Lower lobe of right lung (tissue), 2 donors: ENCODE data around the gene IP6K2. TPM values are rescaled to one million over a fixed set of nuclear protein-coding genes. Genes with fewer than 3 reads are reported as not detected.
A peak's percentile ranks its signal among the peaks of the same experiment; 100 is the strongest.

Experiments used
- ATAC-seq, 2 donors: fragments of 200-7000 bp; cut with Tn5 transposase; one replicate each; pipeline ENCODE4 v1.9.1; 2020 to 2022; ENCODE audit warnings: mild to moderate bottlenecking in 2 of 2, moderate library complexity in 2 of 2
- DNase-seq: peaks from one replicate; pipeline ENCODE4 v3.0.0-alpha.2; 2020
- H3K27ac ChIP-seq: fragments of 200-600 bp; one replicate; pipeline ENCODE4 v1.8.0; 2022
- H3K27me3 ChIP-seq: fragments of 200-600 bp; one replicate; pipeline ENCODE4 v1.8.0; 2022; ENCODE audit warnings: low read depth
- H3K36me3 ChIP-seq: fragments of 200-600 bp; one replicate; pipeline ENCODE4 v1.8.0; 2022; ENCODE audit warnings: mild to moderate bottlenecking
- H3K4me1 ChIP-seq: fragments of 200-600 bp; one replicate; pipeline ENCODE4 v1.8.0; 2022
- H3K4me3 ChIP-seq: fragments of 200-600 bp; one replicate; pipeline ENCODE4 v1.8.0; 2022; ENCODE audit warnings: mild to moderate bottlenecking
- H3K9me3 ChIP-seq: fragments of 200-600 bp; one replicate; pipeline ENCODE4 v1.8.0; 2022
- intact Hi-C: fragments of 100-400 bp; cut with DNase I; formaldehyde crosslinking; loops from one replicate; pipeline ENCODE4 v1.11.0; 2022
- total RNA-seq: library from RNA; stranded (reverse); fragmentation: NEBNext Ultra II Directional; extraction: Animal tissue kit (Norgen Biotek cat#: 25700); gene quantifications from one replicate; pipeline ENCODE4 v1.2.1, GENCODE V29; 2021
- TF ChIP-seq, protein P1 (sequence below): fragments of 200-600 bp; IDR thresholded peaks from one replicate; pipeline ENCODE4 v1.8.0; 2022; ENCODE audit warnings: antibody characterized with exemption, mild to moderate bottlenecking
- donor health status: DM: no; HTN: yes; CAD: no; lungs with severe emphysema.

IP6K2 gene
- total RNA-seq, 1 donor from 2014 or later: 56.3 TPM

DNA sequence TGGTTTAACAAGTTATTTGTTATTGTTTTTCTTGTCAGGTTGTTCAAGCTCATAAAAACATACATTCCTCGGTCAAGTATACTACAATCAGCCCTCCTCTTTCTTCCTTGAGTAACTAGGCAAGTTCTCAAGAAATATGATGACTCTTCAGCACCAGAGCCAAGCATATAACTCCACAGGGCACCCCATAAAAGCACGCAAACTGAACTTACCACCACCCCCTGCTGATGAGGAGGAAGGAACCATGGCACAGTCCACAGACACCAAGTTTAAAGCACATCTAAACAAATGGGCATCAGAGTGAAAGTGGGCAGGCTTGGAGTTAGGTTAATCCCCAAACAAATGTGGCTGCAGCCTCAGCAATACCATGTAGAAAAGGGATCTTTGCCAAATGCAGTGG, 5.3 kb downstream of the IP6K2 start:
- TF ChIP-seq, protein P1, sequence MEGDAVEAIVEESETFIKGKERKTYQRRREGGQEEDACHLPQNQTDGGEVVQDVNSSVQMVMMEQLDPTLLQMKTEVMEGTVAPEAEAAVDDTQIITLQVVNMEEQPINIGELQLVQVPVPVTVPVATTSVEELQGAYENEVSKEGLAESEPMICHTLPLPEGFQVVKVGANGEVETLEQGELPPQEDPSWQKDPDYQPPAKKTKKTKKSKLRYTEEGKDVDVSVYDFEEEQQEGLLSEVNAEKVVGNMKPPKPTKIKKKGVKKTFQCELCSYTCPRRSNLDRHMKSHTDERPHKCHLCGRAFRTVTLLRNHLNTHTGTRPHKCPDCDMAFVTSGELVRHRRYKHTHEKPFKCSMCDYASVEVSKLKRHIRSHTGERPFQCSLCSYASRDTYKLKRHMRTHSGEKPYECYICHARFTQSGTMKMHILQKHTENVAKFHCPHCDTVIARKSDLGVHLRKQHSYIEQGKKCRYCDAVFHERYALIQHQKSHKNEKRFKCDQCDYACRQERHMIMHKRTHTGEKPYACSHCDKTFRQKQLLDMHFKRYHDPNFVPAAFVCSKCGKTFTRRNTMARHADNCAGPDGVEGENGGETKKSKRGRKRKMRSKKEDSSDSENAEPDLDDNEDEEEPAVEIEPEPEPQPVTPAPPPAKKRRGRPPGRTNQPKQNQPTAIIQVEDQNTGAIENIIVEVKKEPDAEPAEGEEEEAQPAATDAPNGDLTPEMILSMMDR: no peak
- ATAC-seq: no peak
- no peaks in the 10 kb centered on the region for H3K9me3 ChIP-seq
- no peak for DNase-seq
- peaks cover 77% of the 10 kb centered on the region for H3K4me1 ChIP-seq
- H3K4me3 ChIP-seq: no peak overlapping the region
- no peak overlapping the region for H3K27ac ChIP-seq
- H3K36me3 ChIP-seq: peaks cover 73% of the 10 kb centered on the region
- intact Hi-C loops: no loop called here
- no peaks in the 10 kb centered on the region for H3K27me3 ChIP-seq

- peak; percentile 62 to 77 for ATAC-seq
- no peak for DNase-seq
- Histone ChIP-seq H3K9me3 (no peaks in the 10 kb centered on the region), H3K27me3 (no peaks in the 10 kb centered on the region), H3K27ac (peak overlapping the region; percentile 26), H3K4me1 (peaks cover 58% of the 10 kb centered on the region), H3K36me3 (peaks cover 67% of the 10 kb centered on the region), H3K4me3 (no peak overlapping the region)
- TF ChIP-seq, protein P1: no peak
- intact Hi-C loops: no loop called here
Measured at GRCh38 chr3:48709051-48709461, 8.0 kb downstream of the IP6K2 start.

DNA sequence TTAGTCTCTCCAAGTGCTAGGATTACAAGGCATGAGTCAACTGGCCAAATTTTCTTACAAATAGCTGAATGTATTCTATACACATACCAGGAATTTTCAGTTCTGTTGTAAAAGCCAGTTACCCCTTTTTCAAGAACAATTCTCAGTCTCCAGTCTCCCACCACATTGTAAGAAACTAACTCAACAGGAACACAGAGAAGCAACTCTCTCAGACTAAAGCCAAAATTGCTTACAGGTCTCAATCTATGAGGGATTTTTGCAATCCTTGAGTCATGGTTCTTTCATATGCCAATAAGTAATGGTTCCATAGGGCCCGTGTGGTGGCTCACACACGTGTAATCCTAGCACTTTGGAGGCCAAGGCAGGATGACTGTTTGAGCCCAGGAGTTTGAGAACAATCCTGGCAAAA, 8.5 kb downstream of the IP6K2 start:
- H3K36me3 ChIP-seq: peaks cover 61% of the 10 kb centered on the region
- no peak for ATAC-seq
- TF ChIP-seq, protein P1: no peak
- H3K9me3 ChIP-seq: no peaks in the 10 kb centered on the region
- DNase-seq: no peak
- intact Hi-C loops: no loop called here
- peak overlapping the region; percentile 26 for H3K27ac ChIP-seq
- no peak overlapping the region for H3K4me3 ChIP-seq
- H3K27me3 ChIP-seq: no peaks in the 10 kb centered on the region
- peaks cover 57% of the 10 kb centered on the region for H3K4me1 ChIP-seq

- Histone ChIP-seq H3K9me3 (no peaks in the 10 kb centered on the region), H3K36me3 (peaks cover 50% of the 10 kb centered on the region), H3K27me3 (no peaks in the 10 kb centered on the region), H3K4me3 (no peak overlapping the region), H3K4me1 (peaks cover 49% of the 10 kb centered on the region), H3K27ac (no peak overlapping the region)
- TF ChIP-seq, protein P1: no peak
- intact Hi-C loops: no loop called here
- DNase-seq (no peak), ATAC-seq (no peak)
Measured at GRCh38 chr3:48707157-48707556, 9.9 kb downstream of the IP6K2 start.

GRCh38 chr3:48702320-48702920, 14.6 kb downstream of the IP6K2 start:
- Histone ChIP-seq H3K27ac (no peak overlapping the region), H3K27me3 (no peaks in the 10 kb centered on the region), H3K4me1 (peaks cover 30% of the 10 kb centered on the region), H3K9me3 (no peaks in the 10 kb centered on the region), H3K4me3 (no peak overlapping the region), H3K36me3 (peaks cover 34% of the 10 kb centered on the region)
- ATAC-seq (no peak), DNase-seq (no peak)
- intact Hi-C loops: no loop called here
- TF ChIP-seq, protein P1: no peak
